Stimulated activated CD8-positive, alpha-beta memory T cell treated with anti-CD3 and anti-CD28 coated beads, Interleukin-15, amount 100 ng/mL, for 48 hours (primary cell): Measurements from ENCODE around the gene UHRF1.
"Not testable (repeated sequence)": the region's sequence is repeated elsewhere in the genome, so short reads cannot be mapped to it uniquely, and the experiment has no call there.

Source experiments
- DNase-seq, 2 donors: peaks; one replicate each; pipeline ENCODE4 v3.0.0-alpha.2; 2020; ENCODE audit warnings: low read depth in 2 of 2

The UHRF1 gene

GRCh38 chr19:4897146-4897545, 12.2 kb upstream of the UHRF1 start:
- no peak for DNase-seq

GRCh38 chr19:4900879-4901278, 8.4 kb upstream of the UHRF1 start:
- DNase-seq = not testable (repeated sequence)

GRCh38 chr19:4902796-4903195, 6.5 kb upstream of the UHRF1 start, which contains the start of gene ARRDC5:
Gene ARRDC5, minus strand, starts transcription at chr19:4902896. Its CDS starts 71 bp downstream, at chr19:4902825.
- DNase-seq = no peak

GRCh38 chr19:4904481-4904880, 4.8 kb upstream of the UHRF1 start:
- DNase-seq = no peak

- DNase-seq = no peak
These were observed 2.3 kb upstream of the UHRF1 start for GRCh38 chr19:4906963-4907362.

- no peak for DNase-seq
These were observed 941 bp upstream of the UHRF1 start for GRCh38 chr19:4908360-4908759.

- no peak for DNase-seq
These were observed 533 bp upstream of the UHRF1 start for GRCh38 chr19:4908781-4909155.

GRCh38 chr19:4909897-4910593, 744 bp downstream of the UHRF1 start:
- peak; percentile 93 to 95 for DNase-seq

GRCh38 chr19:4910594-4911281, 1.4 kb downstream of the UHRF1 start:
- DNase-seq = no peak

- no peak for DNase-seq
These were observed 2.0 kb downstream of the UHRF1 start for GRCh38 chr19:4911314-4911713.

- DNase-seq = peak; percentile 56 to 71
These were observed 2.7 kb downstream of the UHRF1 start for GRCh38 chr19:4911786-4912672.

GRCh38 chr19:4913996-4914735, 4.9 kb downstream of the UHRF1 start:
- DNase-seq = peak in 1 of 2 donors; percentile 21

- DNase-seq = peak; percentile 59 to 63
These were observed 5.6 kb downstream of the UHRF1 start for GRCh38 chr19:4914736-4915501.

- peak in 1 of 2 donors; percentile 28 for DNase-seq
These were observed 7.2 kb downstream of the UHRF1 start for GRCh38 chr19:4916292-4917082.

- DNase-seq = no peak
These were observed 13.4 kb downstream of the UHRF1 start for GRCh38 chr19:4922530-4923275.

GRCh38 chr19:4923276-4923747, 14.0 kb downstream of the UHRF1 start:
- DNase-seq = no peak

GRCh38 chr19:4929186-4929585, 19.9 kb downstream of the UHRF1 start:
- no peak for DNase-seq

GRCh38 chr19:4930664-4931063, 21.4 kb downstream of the UHRF1 start:
- no peak for DNase-seq

GRCh38 chr19:4932711-4933110, 23.4 kb downstream of the UHRF1 start:
- no peak for DNase-seq
